Uterus (tissue), 4 donors: ENCODE results near the gene CSPG4. TPM values are rescaled to one million over a fixed set of nuclear protein-coding genes. Genes with fewer than 3 reads are reported as not detected.
"Not testable (repeated sequence)": the region's sequence is repeated elsewhere in the genome, so short reads cannot be mapped to it uniquely, and the experiment has no call there.

Experiments used
- DNase-seq, 2 donors: peaks; one replicate each; pipeline ENCODE4 v3.0.0-alpha.2; 2019 to 2020
- H3K27ac ChIP-seq, 2 donors: fragments of 200-600 bp; sonication (generic); 1 replicate in 1 of 2; 2 replicates in 1 of 2; pipeline ENCODE4 v1.5.1; 2016 to 2018
- H3K27me3 ChIP-seq, 2 donors: fragments of 200-600 bp; sonication (generic); one replicate each; pipeline ENCODE4 v1.5.1; 2018 to 2019; ENCODE audit warnings: control low read depth in 1 of 2
- H3K36me3 ChIP-seq, 2 donors: fragments of 200-600 bp; sonication (generic); one replicate each; pipeline ENCODE4 v1.5.1; 2019; ENCODE audit warnings: control low read depth in 1 of 2
- H3K4me1 ChIP-seq, 2 donors: fragments of 200-600 bp; sonication (generic); one replicate each; pipeline ENCODE4 v1.5.1; 2018 to 2019; ENCODE audit warnings: control low read depth in 1 of 2
- H3K4me3 ChIP-seq, 2 donors: fragments of 200-600 bp; sonication (generic); 1 replicate in 1 of 2; 2 replicates in 1 of 2; pipeline ENCODE4 v1.5.1; 2018 to 2019; ENCODE audit warnings: mild to moderate bottlenecking in 1 of 2
- H3K9me3 ChIP-seq, 2 donors: fragments of 200-600 bp; sonication (generic); one replicate each; pipeline ENCODE4 v1.5.1; 2019; ENCODE audit warnings: control low read depth in 1 of 2
- POLR2A ChIP-seq, 2 donors: fragments of 450-650 bp; IDR thresholded peaks; one replicate each; pipeline ENCODE4 v1.6.1; 2016; ENCODE audit warnings: antibody characterized with exemption in 2 of 2, mild to moderate bottlenecking in 1 of 2, moderate library complexity in 1 of 2
- intact Hi-C: fragments of 100-400 bp; cut with DNase I; formaldehyde crosslinking; loops from one replicate; pipeline ENCODE4 v1.15.1; 2023; ENCODE audit warnings: low total_unique reads
- total RNA-seq, 4 donors: library from RNA; depleted of rRNA in 3 of 4; stranded (reverse); fragments of >200 nt in 3 of 4; gene quantifications; one replicate each; pipeline versions ENCODE4 v1.1.0 to v1.2.4, GENCODE V29; 2014 to 2023
- TF ChIP-seq, protein P1 (sequence below), 4 experiments: fragments of 200-600 bp in 2 of 4; fragments of 450-650 bp in 2 of 4; sonication (generic) in 2 of 4; IDR thresholded peaks; one replicate each; pipeline ENCODE4 v1.5.1; 2016 to 2019; ENCODE audit warnings: antibody characterized with exemption in 4 of 4, mild to moderate bottlenecking in 2 of 4, moderate library complexity in 1 of 4
- donor health status: DM: yes; HTN: yes; CAD: no.

Gene CSPG4
- total RNA-seq, 4 donors from 2014 or later, result 10.3 to 62.4 (median 46.7) TPM

DNA sequence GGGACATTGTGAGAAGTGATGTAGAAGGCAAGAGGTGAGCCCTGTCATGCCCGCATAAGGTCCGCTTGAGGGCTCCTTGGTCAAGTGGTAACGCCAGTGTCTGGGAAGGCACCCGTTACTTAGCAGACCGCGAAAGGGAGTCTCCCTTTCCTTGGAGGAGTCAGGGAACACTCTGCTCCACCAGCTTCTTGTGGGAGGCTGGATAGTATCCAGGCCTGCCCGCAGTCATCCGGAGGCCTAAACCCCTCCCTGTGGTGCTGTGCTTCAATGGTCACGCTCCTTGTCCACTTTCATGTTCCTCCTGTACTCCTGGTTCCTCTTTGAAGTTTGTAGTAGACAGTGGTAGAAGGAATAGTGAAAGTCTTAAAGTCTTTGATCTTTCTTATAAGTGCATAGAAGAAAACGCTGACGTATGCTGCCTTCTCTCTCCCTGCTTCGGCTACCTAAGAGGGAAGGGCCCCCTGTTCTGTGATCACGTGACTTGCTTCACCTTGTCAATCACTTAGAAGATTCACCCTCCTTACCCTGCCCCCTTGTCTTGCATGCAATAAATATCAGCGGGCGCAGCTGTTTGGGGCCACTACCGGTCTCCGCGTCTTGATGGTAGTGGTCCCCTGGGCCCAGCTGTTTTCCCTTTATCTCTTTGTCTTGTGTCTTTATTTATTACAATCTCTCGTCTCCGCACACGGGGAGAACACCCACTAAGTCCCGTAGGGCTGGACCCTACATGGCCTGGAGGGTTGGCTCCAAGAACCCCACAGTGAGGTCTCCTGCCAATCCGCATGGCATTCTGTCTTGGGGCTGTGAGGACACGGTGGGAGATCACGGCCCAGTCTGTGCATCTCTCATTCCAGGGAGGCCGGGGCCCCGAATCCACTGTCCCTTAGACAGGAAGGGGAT lies 22.5 kb upstream of the CSPG4 start:
- Histone ChIP-seq H3K27ac (peak overlapping the region; percentile 81 to 82), H3K4me1 (peaks cover 0 to 22% of the 10 kb centered on the region in 2 donors)
- H3K4me3 ChIP-seq, H3K27me3 ChIP-seq, H3K9me3 ChIP-seq, H3K36me3 ChIP-seq, intact Hi-C loops: not testable (repeated sequence)
- DNase-seq, result peak; percentile 72 to 78
- peak in 1 of 2 donors; percentile 24 for TF ChIP-seq POLR2A (IDR thresholded peaks at IDR 0.05)

DNA sequence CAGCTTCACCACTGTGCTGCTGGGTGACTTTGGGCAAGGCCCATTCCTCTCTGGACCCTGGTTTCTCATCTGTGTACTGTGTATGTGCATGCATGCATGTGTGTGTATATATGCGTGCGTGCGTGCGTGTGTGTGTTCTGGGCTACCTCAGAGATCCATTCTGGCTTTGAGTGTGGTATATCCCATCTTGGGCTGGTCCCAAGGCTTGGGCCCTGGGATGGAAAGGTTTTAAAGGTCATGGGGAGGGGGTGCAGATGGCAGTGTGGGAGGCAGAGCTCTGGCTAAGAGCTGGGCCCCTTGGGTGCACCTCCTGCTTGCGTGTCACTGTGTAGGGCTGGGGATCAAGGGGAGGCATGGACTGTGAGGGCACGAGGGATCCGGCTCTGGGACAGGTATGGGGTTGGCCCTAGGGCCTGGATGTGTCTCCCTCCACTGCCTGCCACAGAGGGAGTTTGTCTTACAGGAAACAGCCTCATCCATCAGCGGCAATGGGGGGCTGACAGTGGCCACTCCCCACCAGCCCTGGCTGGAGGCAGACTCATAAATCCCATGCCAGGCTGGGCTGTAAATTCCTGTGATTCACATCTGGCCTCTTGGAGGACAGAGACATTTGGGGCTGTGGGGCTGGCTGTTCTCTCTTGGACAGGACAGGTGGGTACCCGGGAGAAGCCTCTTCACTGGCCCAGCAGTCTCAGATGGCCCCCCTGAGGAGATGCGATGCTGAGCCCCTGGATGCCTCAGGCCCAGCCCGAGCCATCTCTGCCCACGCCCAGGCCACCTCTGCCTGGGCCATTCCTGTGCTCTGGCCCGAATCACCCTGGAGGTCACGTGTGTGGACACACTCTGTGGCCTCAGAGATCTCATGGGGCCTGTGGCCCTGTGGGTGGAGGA lies 21.4 kb upstream of the CSPG4 start:
- Histone ChIP-seq H3K4me3 (no peak overlapping the region), H3K27me3 (no peaks in the 10 kb centered on the region), H3K36me3 (no peaks in the 10 kb centered on the region), H3K4me1 (peaks cover 0 to 22% of the 10 kb centered on the region in 2 donors), H3K27ac (peak overlapping the region; percentile 81 to 82), H3K9me3 (no peaks in the 10 kb centered on the region)
- DNase-seq, result peak in 1 of 2 donors; percentile 65
- TF ChIP-seq POLR2A (IDR thresholded peaks at IDR 0.05), result no peak
- TF ChIP-seq, protein P1, sequence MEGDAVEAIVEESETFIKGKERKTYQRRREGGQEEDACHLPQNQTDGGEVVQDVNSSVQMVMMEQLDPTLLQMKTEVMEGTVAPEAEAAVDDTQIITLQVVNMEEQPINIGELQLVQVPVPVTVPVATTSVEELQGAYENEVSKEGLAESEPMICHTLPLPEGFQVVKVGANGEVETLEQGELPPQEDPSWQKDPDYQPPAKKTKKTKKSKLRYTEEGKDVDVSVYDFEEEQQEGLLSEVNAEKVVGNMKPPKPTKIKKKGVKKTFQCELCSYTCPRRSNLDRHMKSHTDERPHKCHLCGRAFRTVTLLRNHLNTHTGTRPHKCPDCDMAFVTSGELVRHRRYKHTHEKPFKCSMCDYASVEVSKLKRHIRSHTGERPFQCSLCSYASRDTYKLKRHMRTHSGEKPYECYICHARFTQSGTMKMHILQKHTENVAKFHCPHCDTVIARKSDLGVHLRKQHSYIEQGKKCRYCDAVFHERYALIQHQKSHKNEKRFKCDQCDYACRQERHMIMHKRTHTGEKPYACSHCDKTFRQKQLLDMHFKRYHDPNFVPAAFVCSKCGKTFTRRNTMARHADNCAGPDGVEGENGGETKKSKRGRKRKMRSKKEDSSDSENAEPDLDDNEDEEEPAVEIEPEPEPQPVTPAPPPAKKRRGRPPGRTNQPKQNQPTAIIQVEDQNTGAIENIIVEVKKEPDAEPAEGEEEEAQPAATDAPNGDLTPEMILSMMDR (IDR thresholded peaks at IDR 0.05), result no peak
- intact Hi-C loops, result no loop called here

DNA sequence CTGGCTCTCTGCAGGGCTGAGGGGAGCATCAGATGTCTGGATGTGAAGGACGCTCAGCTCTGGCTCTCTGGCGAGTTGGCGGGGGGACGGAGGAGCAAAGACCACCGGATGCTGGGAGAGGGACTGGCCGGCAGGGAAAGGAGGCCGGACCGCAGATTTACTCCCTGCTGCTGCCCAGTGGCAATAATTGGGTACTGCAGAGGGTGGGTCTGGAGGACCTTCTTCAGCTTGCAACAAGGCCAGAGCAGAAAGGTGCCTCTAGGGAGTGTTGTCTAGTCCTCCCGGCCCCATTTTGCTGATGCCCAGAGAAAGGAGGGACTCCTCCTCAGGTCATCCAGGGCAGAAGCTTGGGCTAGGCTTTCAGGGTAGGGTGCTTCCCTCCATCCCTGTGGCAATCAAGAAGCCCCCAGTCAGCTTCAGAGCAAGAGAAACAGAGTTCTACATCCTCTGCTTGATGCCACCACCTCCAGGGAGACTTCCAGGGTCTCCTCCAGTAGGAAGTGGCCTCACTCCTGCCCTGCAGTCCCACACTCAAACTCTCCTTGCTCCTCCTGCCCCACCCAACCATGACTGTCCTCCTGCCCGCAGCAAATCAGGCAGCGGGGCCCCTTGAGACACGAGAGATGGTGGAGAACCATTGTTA lies 20.3 kb upstream of the CSPG4 start:
- Histone ChIP-seq H3K4me3 (no peak overlapping the region), H3K27ac (peak overlapping the region; percentile 81 to 82), H3K27me3 (no peaks in the 10 kb centered on the region), H3K4me1 (peaks cover 0 to 22% of the 10 kb centered on the region in 2 donors), H3K9me3 (no peaks in the 10 kb centered on the region), H3K36me3 (no peaks in the 10 kb centered on the region)
- intact Hi-C loops, result no loop called here
- TF ChIP-seq POLR2A (IDR thresholded peaks at IDR 0.05), result no peak
- TF ChIP-seq, protein P1 (IDR thresholded peaks at IDR 0.05), result peak; percentile 84 to 97 (median 90)
- peak; percentile 83 to 85 for DNase-seq

DNA sequence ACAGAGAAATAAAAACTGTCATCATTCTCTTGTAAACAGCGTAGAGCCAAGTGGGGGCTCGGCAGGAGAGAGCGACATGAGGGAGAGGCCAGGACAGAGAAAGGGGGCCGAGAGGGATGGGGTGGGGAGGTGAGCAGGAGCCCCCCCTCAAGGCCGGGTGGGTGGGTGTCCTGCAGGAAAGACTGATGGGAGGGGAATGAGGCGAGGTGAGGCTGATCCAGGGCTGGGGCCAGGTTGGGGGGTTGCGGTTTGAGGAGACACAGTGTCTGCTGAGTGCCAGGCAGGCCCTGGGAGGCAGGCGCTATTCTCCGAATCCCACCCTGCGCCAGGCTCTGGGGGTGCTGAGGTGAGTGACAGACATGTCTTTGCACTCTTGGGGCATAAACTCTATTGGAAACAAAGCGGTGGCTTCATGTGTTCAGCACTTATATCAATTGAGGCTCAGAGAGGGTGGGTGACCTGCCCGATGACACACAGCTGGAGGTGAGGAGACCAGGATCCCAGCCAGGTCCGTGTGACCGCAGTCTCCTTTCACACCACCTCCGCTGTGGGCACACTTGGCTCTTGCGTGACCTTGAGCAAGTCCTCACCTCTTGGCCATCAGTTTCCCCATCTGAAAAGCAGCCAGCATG lies 19.6 kb upstream of the CSPG4 start:
- H3K9me3 ChIP-seq, result no peaks in the 10 kb centered on the region
- peak in 1 of 2 donors; percentile 49 for DNase-seq
- TF ChIP-seq POLR2A (IDR thresholded peaks at IDR 0.05), result no peak
- TF ChIP-seq, protein P1 (IDR thresholded peaks at IDR 0.05), result no peak
- intact Hi-C loops, result no loop called here
- no peaks in the 10 kb centered on the region for H3K27me3 ChIP-seq
- H3K36me3 ChIP-seq, result no peaks in the 10 kb centered on the region
- H3K4me1 ChIP-seq, result peaks cover 0 to 21% of the 10 kb centered on the region in 2 donors
- peak overlapping the region in 1 of 2 donors; percentile 8 for H3K4me3 ChIP-seq
- H3K27ac ChIP-seq, result peak overlapping the region; percentile 81 to 82
